Measurements from ENCODE around the gene NOXA1. TPM values are rescaled to one million over a fixed set of nuclear protein-coding genes. Genes with fewer than 3 reads are reported as not detected.
A peak's percentile ranks its signal among the peaks of the same experiment; 100 is the strongest.

NOXA1 gene
- polyA plus RNA-seq, 3 donors, result 1.3 to 9.4 (median 1.6) TPM

- Mint-ChIP-seq H3K27ac (peak overlapping the region in 5 of 7 donors; percentile 1 to 80 (median 45)), H3K9me3 (peaks cover 18 to 35% (median 26%) of the 10 kb centered on the region in 7 donors), H3K4me3 (no peak overlapping the region), H3K36me3 (peaks cover 15 to 20% of the 10 kb centered on the region in 2 donors), H3K27me3 (ENCODE audit: low read depth in 3 of 3) (peaks cover 0 to 5% (median 3%) of the 10 kb centered on the region in 3 donors), H3K4me1 (peaks cover 17% of the 10 kb centered on the region)
- H4K20me1 ChIP-seq (ENCODE audit: insufficient read depth, low read length), result no peaks in the 10 kb centered on the region
- TF ChIP-seq, protein P1, sequence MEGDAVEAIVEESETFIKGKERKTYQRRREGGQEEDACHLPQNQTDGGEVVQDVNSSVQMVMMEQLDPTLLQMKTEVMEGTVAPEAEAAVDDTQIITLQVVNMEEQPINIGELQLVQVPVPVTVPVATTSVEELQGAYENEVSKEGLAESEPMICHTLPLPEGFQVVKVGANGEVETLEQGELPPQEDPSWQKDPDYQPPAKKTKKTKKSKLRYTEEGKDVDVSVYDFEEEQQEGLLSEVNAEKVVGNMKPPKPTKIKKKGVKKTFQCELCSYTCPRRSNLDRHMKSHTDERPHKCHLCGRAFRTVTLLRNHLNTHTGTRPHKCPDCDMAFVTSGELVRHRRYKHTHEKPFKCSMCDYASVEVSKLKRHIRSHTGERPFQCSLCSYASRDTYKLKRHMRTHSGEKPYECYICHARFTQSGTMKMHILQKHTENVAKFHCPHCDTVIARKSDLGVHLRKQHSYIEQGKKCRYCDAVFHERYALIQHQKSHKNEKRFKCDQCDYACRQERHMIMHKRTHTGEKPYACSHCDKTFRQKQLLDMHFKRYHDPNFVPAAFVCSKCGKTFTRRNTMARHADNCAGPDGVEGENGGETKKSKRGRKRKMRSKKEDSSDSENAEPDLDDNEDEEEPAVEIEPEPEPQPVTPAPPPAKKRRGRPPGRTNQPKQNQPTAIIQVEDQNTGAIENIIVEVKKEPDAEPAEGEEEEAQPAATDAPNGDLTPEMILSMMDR (IDR thresholded peaks at IDR 0.05), result no peak
- H3K4me1 ChIP-seq (ENCODE audit: control insufficient read depth in 1 of 2, insufficient read depth in 2 of 2, low read length in 2 of 2), result peaks cover 12 to 15% of the 10 kb centered on the region in 2 donors
- intact Hi-C loops (cut with micrococcal nuclease), result no loop called here
- H3K4me2 ChIP-seq (replicated peaks; ENCODE audit: extremely low read depth, low read length, poor library complexity, severe bottlenecking), result no peak overlapping the region
- no peak for DNase-seq
- H2AFZ ChIP-seq (ENCODE audit: insufficient read depth, low read depth, low read length, poor library complexity, severe bottlenecking), result no peak overlapping the region
- whole genome bisulfite sequencing (ENCODE audit: insufficient coverage), result 96% methylated on average over 17 of the region's 20 CpGs
- H3K9ac ChIP-seq (ENCODE audit: insufficient read depth, low read length, poor library complexity, severe bottlenecking), result no peak overlapping the region
- H3K27ac ChIP-seq (ENCODE audit: low read depth in 1 of 2, low read length in 2 of 2), result no peak overlapping the region
- H3K27me3 ChIP-seq (ENCODE audit: control insufficient read depth in 2 of 2, insufficient read depth in 2 of 2, low read length in 2 of 2), result no peaks in the 10 kb centered on the region
- H3K4me3 ChIP-seq (replicated peaks in 1 of 3; ENCODE audit: low read depth in 2 of 3, low read length in 3 of 3), result no peak overlapping the region
- H3K36me3 ChIP-seq (replicated peaks in 1 of 2; ENCODE audit: control insufficient read depth in 1 of 2, insufficient read depth in 2 of 2, low read length in 2 of 2), result no peaks in the 10 kb centered on the region
- no peaks in the 10 kb centered on the region for H3K79me2 ChIP-seq (ENCODE audit: insufficient read depth, low read length)
- peaks cover 7 to 28% of the 10 kb centered on the region in 2 donors for H3K9me3 ChIP-seq (replicated peaks in 1 of 2; ENCODE audit: control insufficient read depth in 1 of 2, insufficient read depth in 1 of 2, low read length in 2 of 2)
Measured at GRCh38 chr9:137397675-137398423, 25.3 kb upstream of the NOXA1 start.

DNA sequence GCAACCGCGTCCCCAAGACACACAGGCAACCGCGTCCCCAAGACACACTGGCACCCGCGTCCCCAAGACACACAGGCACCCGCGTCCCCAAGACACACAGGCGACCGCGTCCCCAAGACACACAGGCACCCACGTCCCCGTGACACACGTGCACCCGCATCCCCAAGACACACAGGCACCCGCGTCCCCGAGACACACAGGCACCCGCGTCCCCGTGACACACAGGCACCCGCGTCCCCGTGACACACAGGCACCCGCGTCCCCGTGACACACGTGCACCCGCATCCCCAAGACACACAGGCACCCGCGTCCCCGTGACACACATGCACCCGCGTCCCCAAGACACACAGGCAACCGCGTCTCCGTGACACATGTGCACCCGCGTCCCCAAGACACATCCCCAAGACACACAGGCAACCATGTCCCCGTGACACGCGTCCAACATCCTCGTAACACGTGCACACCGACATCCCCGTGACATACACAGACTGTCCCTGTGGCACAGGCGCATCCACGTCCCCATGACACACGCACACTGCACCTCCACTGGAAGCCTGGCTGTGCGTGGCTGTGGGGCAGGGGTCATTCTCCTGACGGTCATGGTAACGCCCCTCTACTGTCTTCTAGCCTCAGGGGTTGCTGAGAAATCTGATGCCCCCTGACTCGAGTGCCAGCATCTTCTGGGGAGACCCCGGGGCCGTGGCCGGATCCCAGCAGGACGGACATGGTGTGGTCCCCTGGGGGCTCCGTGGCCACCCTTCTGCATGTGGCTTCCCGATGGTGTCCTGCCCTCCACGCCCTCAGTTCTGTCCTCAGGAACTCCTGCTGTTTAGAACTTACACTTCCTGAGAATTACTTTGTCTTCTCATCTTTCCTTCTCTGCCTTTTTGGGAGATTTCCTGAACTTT, 24.4 kb upstream of the NOXA1 start:
- Histone ChIP-seq H3K4me3 (replicated peaks in 1 of 3; ENCODE audit: low read depth in 2 of 3, low read length in 3 of 3) (no peak overlapping the region), H3K27me3 (ENCODE audit: control insufficient read depth in 2 of 2, insufficient read depth in 2 of 2, low read length in 2 of 2) (no peaks in the 10 kb centered on the region), H2AFZ (ENCODE audit: insufficient read depth, low read depth, low read length, poor library complexity, severe bottlenecking) (no peak overlapping the region), H4K20me1 (ENCODE audit: insufficient read depth, low read length) (no peaks in the 10 kb centered on the region), H3K4me2 (replicated peaks; ENCODE audit: extremely low read depth, low read length, poor library complexity, severe bottlenecking) (no peak overlapping the region), H3K9ac (ENCODE audit: insufficient read depth, low read length, poor library complexity, severe bottlenecking) (no peak overlapping the region), H3K9me3 (replicated peaks in 1 of 2; ENCODE audit: control insufficient read depth in 1 of 2, insufficient read depth in 1 of 2, low read length in 2 of 2) (peaks cover 9 to 38% of the 10 kb centered on the region in 2 donors), H3K36me3 (replicated peaks in 1 of 2; ENCODE audit: control insufficient read depth in 1 of 2, insufficient read depth in 2 of 2, low read length in 2 of 2) (no peaks in the 10 kb centered on the region), H3K27ac (ENCODE audit: low read depth in 1 of 2, low read length in 2 of 2) (peak overlapping the region in 1 of 2 donors; percentile 65), H3K4me1 (ENCODE audit: control insufficient read depth in 1 of 2, insufficient read depth in 2 of 2, low read length in 2 of 2) (peaks cover 12 to 15% of the 10 kb centered on the region in 2 donors), H3K79me2 (ENCODE audit: insufficient read depth, low read length) (no peaks in the 10 kb centered on the region)
- DNase-seq, result no peak
- 96% methylated on average over 48 of the region's 60 CpGs for WGBS (ENCODE audit: insufficient coverage)
- peak overlapping the region in 6 of 7 donors; percentile 7 to 94 (median 85) for H3K27ac Mint-ChIP-seq
- peaks cover 0 to 5% (median 3%) of the 10 kb centered on the region in 3 donors for H3K27me3 Mint-ChIP-seq (ENCODE audit: low read depth in 3 of 3)
- peaks cover 15 to 23% of the 10 kb centered on the region in 2 donors for H3K36me3 Mint-ChIP-seq
- H3K4me3 Mint-ChIP-seq, result no peak overlapping the region
- H3K9me3 Mint-ChIP-seq, result peaks cover 24 to 43% (median 30%) of the 10 kb centered on the region in 7 donors
- intact Hi-C loops (cut with micrococcal nuclease), result no loop called here
- TF ChIP-seq, protein P1 (IDR thresholded peaks at IDR 0.05), result no peak
- H3K4me1 Mint-ChIP-seq, result peaks cover 17% of the 10 kb centered on the region
